Neural progenitor cell (in vitro differentiated cells): Measurements from ENCODE around the gene MRAS.

ENCODE experiments used
- CTCF ChIP-seq: fragments of 200-600 bp; sonication (generic); IDR thresholded peaks from 2 replicates; pipeline ENCODE4 v1.5.1; 2017; ENCODE audit warnings: antibody characterized with exemption, mild to moderate bottlenecking
- EZH2 ChIP-seq: fragments of 200-600 bp; sonication (generic); IDR thresholded peaks from 2 replicates; pipeline ENCODE4 v1.6.1; 2017; ENCODE audit warnings: antibody characterized with exemption, mild to moderate bottlenecking, moderate library complexity
- EZH2phosphoT487 ChIP-seq: fragments of 200-600 bp; sonication (generic); IDR thresholded peaks from 2 replicates; pipeline ENCODE4 v1.6.1; 2017; ENCODE audit warnings: antibody characterized with exemption

GRCh38 chr3:138367911-138368310, 19.5 kb downstream of the MRAS start:
- no peak for TF ChIP-seq CTCF
- no peak for TF ChIP-seq EZH2
- no peak for TF ChIP-seq EZH2phosphoT487
